BJ (cell line): ENCODE measurements around the gene SLC38A8. TPM values are rescaled to one million over a fixed set of nuclear protein-coding genes. Genes with fewer than 3 reads are reported as not detected.
A peak's percentile ranks its signal among the peaks of the same experiment; 100 is the strongest.

ENCODE experiments used
- CTCF ChIA-PET: fragments of 350-600 bp; formaldehyde crosslinking; extraction: SDS; loops from one replicate; lab custom pipeline; 2021; ENCODE audit warnings: antibody characterized with exemption, inconsistent platforms; lab: Yijun Ruan, JAX
- POLR2A ChIA-PET: fragments of 300-600 bp; sonication (Branson Sonifier 250); formaldehyde crosslinking; extraction: SDS; loops from one replicate; lab custom pipeline; 2021; ENCODE audit warnings: antibody characterized with exemption; lab: Charles Lee
- DNase-seq: peaks from one replicate; pipeline ENCODE4 v3.0.0-alpha.2; 2011; ENCODE audit warnings: low read depth
- H3K27me3 ChIP-seq: 2 replicates; pipeline ENCODE4 v1.6.0; 2011; ENCODE audit warnings: low read length; ENCODE audit not compliant: control insufficient read depth, insufficient read depth
- H3K36me3 ChIP-seq: 2 replicates; pipeline ENCODE4 v1.5.1; 2011; ENCODE audit warnings: low read length; ENCODE audit not compliant: control insufficient read depth, insufficient read depth
- H3K4me3 ChIP-seq: 2 replicates; pipeline ENCODE4 v1.5.1; 2011; ENCODE audit warnings: low read depth, mild to moderate bottlenecking, control low read depth, low read length
- CTCF ChIP-seq: IDR thresholded peaks from 2 replicates; pipeline ENCODE4 v1.5.1; 2011; ENCODE audit warnings: low read depth, mild to moderate bottlenecking, control low read depth, inconsistent platforms, low read length, moderate library complexity; ENCODE audit not compliant: insufficient read depth
- polyA plus RNA-seq: library from polyadenylated mRNA; depleted of rRNA; stranded (reverse); fragments of >200 nt; gene quantifications from 2 replicates; pipeline ENCODE4 v1.2.3, GENCODE V29; 2011

Gene SLC38A8
- polyA plus RNA-seq, 1 experiment, result not detected

GRCh38 chr16:83998091-83998490 lies 44.5 kb downstream of the SLC38A8 start:
- Histone ChIP-seq H3K27me3 (peaks cover 8% of the 10 kb centered on the region), H3K4me3 (no peak overlapping the region), H3K36me3 (no peaks in the 10 kb centered on the region)
- no peak for TF ChIP-seq CTCF
- DNase-seq, result no peak
- ChIA-PET CTCF (no interaction called here), POLR2A (no interaction called here)

GRCh38 chr16:83996481-83997252 lies 45.9 kb downstream of the SLC38A8 start:
- H3K27me3 ChIP-seq, result peaks cover 2% of the 10 kb centered on the region; the same call in 1 of the 2 replicates
- TF ChIP-seq CTCF, result no peak
- no peaks in the 10 kb centered on the region for H3K36me3 ChIP-seq
- ChIA-PET CTCF (interaction anchor here (1.2 kb wide), 1 partner anchor 43 kb away, joined by 3 read pairs; no protein-coding TSS in a partner anchor), POLR2A (no interaction called here)
- DNase-seq, result no peak
- no peak overlapping the region for H3K4me3 ChIP-seq

GRCh38 chr16:83995754-83996153 lies 46.8 kb downstream of the SLC38A8 start:
- POLR2A ChIA-PET, result no interaction called here
- Histone ChIP-seq H3K27me3 (peaks cover 1% of the 10 kb centered on the region; the same call in 1 of the 2 replicates), H3K36me3 (no peaks in the 10 kb centered on the region), H3K4me3 (no peak overlapping the region)
- no peak for DNase-seq
- CTCF ChIA-PET, result interaction anchor here (0.8 to 1.8 kb wide), 7 partner anchors 17 to 70 kb away, joined by 3 to 7 read pairs (median 3); no protein-coding TSS in a partner anchor
- TF ChIP-seq CTCF, result no peak

- TF ChIP-seq CTCF, result no peak
- ChIA-PET CTCF (interaction anchor here (1.2 to 1.8 kb wide), 6 partner anchors 16 to 71 kb away, joined by 3 to 7 read pairs (median 4); no protein-coding TSS in a partner anchor), POLR2A (no interaction called here)
- Histone ChIP-seq H3K36me3 (no peaks in the 10 kb centered on the region), H3K27me3 (peaks cover 2% of the 10 kb centered on the region; the same call in 1 of the 2 replicates), H3K4me3 (no peak overlapping the region)
- no peak for DNase-seq
These were observed 47.9 kb downstream of the SLC38A8 start for GRCh38 chr16:83994703-83995102.

GRCh38 chr16:83994087-83994486 lies 48.5 kb downstream of the SLC38A8 start:
- no peaks in the 10 kb centered on the region for H3K36me3 ChIP-seq
- CTCF ChIA-PET, result interaction anchor here (1.3 to 1.8 kb wide), 4 partner anchors 11 to 72 kb away, joined by 3 to 7 read pairs (median 4); no protein-coding TSS in a partner anchor
- H3K27me3 ChIP-seq, result peaks cover 6% of the 10 kb centered on the region
- H3K4me3 ChIP-seq, result no peak overlapping the region
- no peak for TF ChIP-seq CTCF
- POLR2A ChIA-PET, result no interaction called here
- DNase-seq, result peak; percentile 41
